SK-N-SH treated with all-trans-retinoic acid at 6 μM for 48 hours (cell line): ENCODE data around the gene CDK14.

ENCODE experiments used
- ARNTL ChIP-seq: fragments of 450-650 bp; formaldehyde crosslinking; IDR thresholded peaks from 2 replicates; pipeline ENCODE4 v1.5.0; 2020; ENCODE audit warnings: low read depth, mild to moderate bottlenecking, moderate library complexity, borderline replicate concordance
- CSDC2 ChIP-seq: fragments of 250-450 bp; sonication (Bioruptor Pico); IDR thresholded peaks from 2 replicates; pipeline ENCODE4 v1.5.0; 2020; ENCODE audit warnings: mild to moderate bottlenecking, moderate library complexity
- CSRNP3 ChIP-seq: fragments of 250-450 bp; sonication (Bioruptor Pico); IDR thresholded peaks from 2 replicates; pipeline ENCODE4 v1.5.1; 2021; ENCODE audit warnings: mild to moderate bottlenecking, moderate library complexity
- GLIS3 ChIP-seq: fragments of 250-450 bp; sonication (Bioruptor Pico); IDR thresholded peaks from 2 replicates; pipeline ENCODE4 v1.5.0; 2020; ENCODE audit warnings: mild to moderate bottlenecking, moderate library complexity
- ISL1 ChIP-seq: fragments of 250-450 bp; sonication (Bioruptor Pico); IDR thresholded peaks from 2 replicates; pipeline ENCODE4 v2.1.2; 2022; ENCODE audit warnings: mild to moderate bottlenecking, moderate library complexity
- PATZ1 ChIP-seq: fragments of 250-450 bp; sonication (Bioruptor Pico); IDR thresholded peaks from 2 replicates; pipeline ENCODE4 v1.8.0; 2020; ENCODE audit warnings: mild to moderate bottlenecking, moderate library complexity, borderline replicate concordance
- POU6F1 ChIP-seq: fragments of 250-450 bp; sonication (Bioruptor Pico); IDR thresholded peaks from 2 replicates; pipeline ENCODE4 v1.8.0; 2021; ENCODE audit warnings: low read depth, mild to moderate bottlenecking, moderate library complexity, borderline replicate concordance
- RARB ChIP-seq: fragments of 250-450 bp; sonication (Bioruptor Pico); IDR thresholded peaks from 2 replicates; pipeline ENCODE4 v1.8.0; 2021; ENCODE audit warnings: mild to moderate bottlenecking, moderate library complexity
- TSHZ2 ChIP-seq: fragments of 250-450 bp; sonication (Bioruptor Pico); IDR thresholded peaks from 2 replicates; pipeline ENCODE4 v1.5.0; 2020; ENCODE audit warnings: mild to moderate bottlenecking, moderate library complexity
- ZFP30 ChIP-seq: fragments of 450-650 bp; formaldehyde crosslinking; IDR thresholded peaks from 2 replicates; pipeline ENCODE4 v1.5.0; 2022; ENCODE audit warnings: mild to moderate bottlenecking, moderate library complexity
- ZNF565 ChIP-seq: fragments of 450-650 bp; formaldehyde crosslinking; conservative IDR thresholded peaks from 2 replicates; pipeline ENCODE4 v1.5.0; 2020; ENCODE audit warnings: low read depth, mild to moderate bottlenecking, moderate library complexity

- TF ChIP-seq GLIS3 (CRISPR knock-in tag): no peak
- TF ChIP-seq ZNF565: no peak
- TF ChIP-seq PATZ1 (CRISPR knock-in tag): no peak
- no peak for TF ChIP-seq CSDC2 (CRISPR knock-in tag)
- TF ChIP-seq ZFP30 (CRISPR knock-in tag): no peak
- TF ChIP-seq CSRNP3 (CRISPR knock-in tag): no peak
- no peak for TF ChIP-seq ISL1 (CRISPR knock-in tag)
- TF ChIP-seq POU6F1 (CRISPR knock-in tag): no peak
- no peak for TF ChIP-seq ARNTL
- no peak for TF ChIP-seq TSHZ2
- TF ChIP-seq RARB (CRISPR knock-in tag): no peak
Observed at GRCh38 chr7:91164506-91164905, 568.4 kb downstream of the CDK14 start.
